LNCAP (cell line): ENCODE measurements around the gene FBXO40.

Experiments
- CTCF ChIP-seq: fragments of 450-650 bp; IDR thresholded peaks from 2 replicates; pipeline ENCODE4 v1.5.1; 2017; ENCODE audit warnings: mild to moderate bottlenecking

FBXO40 gene

GRCh38 chr3:121648219-121648958 is 55.2 kb downstream of the FBXO40 start:
- no peak for TF ChIP-seq CTCF

- no peak for TF ChIP-seq CTCF
Observed at GRCh38 chr3:121649645-121650044, 56.5 kb downstream of the FBXO40 start.

GRCh38 chr3:121651684-121652083 is 58.5 kb downstream of the FBXO40 start:
- no peak for TF ChIP-seq CTCF

GRCh38 chr3:121654493-121655385 is 61.6 kb downstream of the FBXO40 start:
- TF ChIP-seq CTCF, result no peak

- TF ChIP-seq CTCF, result no peak
Observed at GRCh38 chr3:121658716-121659435, 65.7 kb downstream of the FBXO40 start.

- no peak for TF ChIP-seq CTCF
Observed at GRCh38 chr3:121659586-121659985, 66.4 kb downstream of the FBXO40 start.

- TF ChIP-seq CTCF, result no peak
Observed at GRCh38 chr3:121660356-121661171, 67.4 kb downstream of the FBXO40 start, which contains the start of gene HCLS1. Gene HCLS1 (minus strand): TSS chr3:121660903. CDS start chr3:121658347, 2,556 bp downstream.
